ENCODE data around the gene LRRC74A.

Gene LRRC74A

DNA sequence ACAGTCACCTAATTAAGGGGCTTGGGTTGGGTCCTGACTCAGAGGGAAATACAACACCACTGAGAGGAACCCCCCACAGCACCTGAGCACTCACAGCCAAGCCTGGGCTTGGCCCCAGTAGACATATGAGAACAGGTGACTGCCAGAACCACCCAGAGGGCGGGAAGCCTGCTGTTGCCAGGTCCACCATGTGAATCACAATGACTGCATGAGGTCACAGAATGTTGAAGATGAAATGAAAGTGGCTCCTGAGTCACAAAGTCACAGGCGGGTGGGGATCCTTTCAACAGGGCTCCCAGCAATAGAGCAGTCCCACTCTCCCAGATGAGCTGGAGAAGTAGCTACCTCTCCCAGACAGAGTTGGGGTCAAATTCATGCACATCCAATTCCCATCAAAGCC is at the start of gene LRRC74A:
TSS of gene LRRC74A (plus strand) at position 287 of the 400 bp plus-strand sequence. CDS start 290 bp downstream, outside the sequence.
- Histone ChIP-seq H3K4me3 (ENCODE audit: insufficient read length, low read depth) (no peak within 1 kb of the TSS), H3K9me3 (ENCODE audit: insufficient read depth, low read length) (peaks cover 5% of the 10 kb centered on the region), H3K9ac (ENCODE audit: insufficient read length, low read depth) (no peak within 1 kb of the TSS), H3K36me3 (ENCODE audit: insufficient read depth, insufficient read length, low read length) (no peaks in the 10 kb centered on the region), H3K4me1 (ENCODE audit: insufficient read depth, insufficient read length) (peaks cover 7% of the 10 kb centered on the region), H3K27me3 (ENCODE audit: insufficient read depth, insufficient read length) (no peaks in the 10 kb centered on the region)
- no peak for TF ChIP-seq YY1 (IDR thresholded peaks at IDR 0.05; ENCODE audit: insufficient read depth, insufficient read length)
- no peak for TF ChIP-seq ZNF274 (IDR thresholded peaks at IDR 0.05; ENCODE audit: low read depth, low read length)
- TF ChIP-seq SUZ12 (IDR thresholded peaks at IDR 0.05; ENCODE audit: extremely low read depth, insufficient read depth, insufficient read length) = no peak
- DNase-seq (ENCODE audit: low read depth, low spot score) = no peak

- H3K36me3 ChIP-seq (ENCODE audit: insufficient read depth, insufficient read length, low read length) = peaks cover 34% of the 10 kb centered on the region
- H3K27me3 ChIP-seq (ENCODE audit: insufficient read depth, insufficient read length) = no peaks in the 10 kb centered on the region
- no peak for DNase-seq (ENCODE audit: low read depth, low spot score)
- no peaks in the 10 kb centered on the region for H3K9me3 ChIP-seq (ENCODE audit: insufficient read depth, low read length)
- H3K4me1 ChIP-seq (ENCODE audit: insufficient read depth, insufficient read length) = peaks cover 23% of the 10 kb centered on the region
- no peak overlapping the region for H3K4me3 ChIP-seq (ENCODE audit: insufficient read length, low read depth)
- H3K9ac ChIP-seq (ENCODE audit: insufficient read length, low read depth) = no peak overlapping the region
- no peak for TF ChIP-seq ZNF274 (IDR thresholded peaks at IDR 0.05; ENCODE audit: low read depth, low read length)
- TF ChIP-seq SUZ12 (IDR thresholded peaks at IDR 0.05; ENCODE audit: extremely low read depth, insufficient read depth, insufficient read length) = no peak
- no peak for TF ChIP-seq YY1 (IDR thresholded peaks at IDR 0.05; ENCODE audit: insufficient read depth, insufficient read length)
Measured at GRCh38 chr14:76776428-76777251, 49.6 kb upstream of the LRRC74A start.

- H3K4me1 ChIP-seq (ENCODE audit: insufficient read depth, insufficient read length) = peaks cover 22% of the 10 kb centered on the region
- TF ChIP-seq YY1 (IDR thresholded peaks at IDR 0.05; ENCODE audit: insufficient read depth, insufficient read length) (no peak), ZNF274 (IDR thresholded peaks at IDR 0.05; ENCODE audit: low read depth, low read length) (no peak), SUZ12 (IDR thresholded peaks at IDR 0.05; ENCODE audit: extremely low read depth, insufficient read depth, insufficient read length) (no peak)
- H3K27me3 ChIP-seq (ENCODE audit: insufficient read depth, insufficient read length) = no peaks in the 10 kb centered on the region
- DNase-seq (ENCODE audit: low read depth, low spot score) = no peak
- peaks cover 45% of the 10 kb centered on the region for H3K36me3 ChIP-seq (ENCODE audit: insufficient read depth, insufficient read length, low read length)
- no peak overlapping the region for H3K9ac ChIP-seq (ENCODE audit: insufficient read length, low read depth)
- no peaks in the 10 kb centered on the region for H3K9me3 ChIP-seq (ENCODE audit: insufficient read depth, low read length)
- no peak overlapping the region for H3K4me3 ChIP-seq (ENCODE audit: insufficient read length, low read depth)
Measured at GRCh38 chr14:76777721-76778120, 48.5 kb upstream of the LRRC74A start.

GRCh38 chr14:76778546-76779215 is 47.5 kb upstream of the LRRC74A start:
- DNase-seq (ENCODE audit: low read depth, low spot score) = no peak
- Histone ChIP-seq H3K4me1 (ENCODE audit: insufficient read depth, insufficient read length) (peaks cover 28% of the 10 kb centered on the region), H3K9me3 (ENCODE audit: insufficient read depth, low read length) (no peaks in the 10 kb centered on the region), H3K4me3 (ENCODE audit: insufficient read length, low read depth) (no peak overlapping the region), H3K36me3 (ENCODE audit: insufficient read depth, insufficient read length, low read length) (peaks cover 54% of the 10 kb centered on the region), H3K27me3 (ENCODE audit: insufficient read depth, insufficient read length) (no peaks in the 10 kb centered on the region), H3K9ac (ENCODE audit: insufficient read length, low read depth) (no peak overlapping the region)
- TF ChIP-seq SUZ12 (IDR thresholded peaks at IDR 0.05; ENCODE audit: extremely low read depth, insufficient read depth, insufficient read length) (no peak), ZNF274 (IDR thresholded peaks at IDR 0.05; ENCODE audit: low read depth, low read length) (no peak), YY1 (IDR thresholded peaks at IDR 0.05; ENCODE audit: insufficient read depth, insufficient read length) (no peak)

- H3K4me1 ChIP-seq (ENCODE audit: insufficient read depth, insufficient read length) = peaks cover 28% of the 10 kb centered on the region
- no peaks in the 10 kb centered on the region for H3K9me3 ChIP-seq (ENCODE audit: insufficient read depth, low read length)
- no peak overlapping the region for H3K9ac ChIP-seq (ENCODE audit: insufficient read length, low read depth)
- TF ChIP-seq ZNF274 (IDR thresholded peaks at IDR 0.05; ENCODE audit: low read depth, low read length) (no peak), SUZ12 (IDR thresholded peaks at IDR 0.05; ENCODE audit: extremely low read depth, insufficient read depth, insufficient read length) (no peak), YY1 (IDR thresholded peaks at IDR 0.05; ENCODE audit: insufficient read depth, insufficient read length) (no peak)
- no peaks in the 10 kb centered on the region for H3K27me3 ChIP-seq (ENCODE audit: insufficient read depth, insufficient read length)
- no peak overlapping the region for H3K4me3 ChIP-seq (ENCODE audit: insufficient read length, low read depth)
- H3K36me3 ChIP-seq (ENCODE audit: insufficient read depth, insufficient read length, low read length) = peaks cover 62% of the 10 kb centered on the region
- no peak for DNase-seq (ENCODE audit: low read depth, low spot score)
Measured at GRCh38 chr14:76779221-76780057, 46.8 kb upstream of the LRRC74A start.

DNA sequence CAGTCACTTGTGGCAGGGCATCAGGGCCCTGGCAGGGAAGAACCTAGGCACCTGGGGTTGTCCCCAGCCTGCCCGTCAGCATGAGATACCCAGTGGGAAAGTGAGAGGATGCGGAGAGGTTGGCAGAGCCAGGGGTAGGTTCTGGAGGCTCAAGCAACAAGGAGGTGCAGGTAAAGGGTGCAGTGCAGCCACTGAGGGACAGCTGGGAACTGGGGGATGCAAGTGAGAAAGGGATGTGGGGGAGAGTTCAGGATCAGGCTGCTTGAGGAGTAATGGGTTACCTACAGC is 46.2 kb upstream of the LRRC74A start:
- no peak for DNase-seq (ENCODE audit: low read depth, low spot score)
- Histone ChIP-seq H3K27me3 (ENCODE audit: insufficient read depth, insufficient read length) (no peaks in the 10 kb centered on the region), H3K36me3 (ENCODE audit: insufficient read depth, insufficient read length, low read length) (peaks cover 64% of the 10 kb centered on the region), H3K4me3 (ENCODE audit: insufficient read length, low read depth) (no peak overlapping the region), H3K4me1 (ENCODE audit: insufficient read depth, insufficient read length) (peaks cover 25% of the 10 kb centered on the region), H3K9ac (ENCODE audit: insufficient read length, low read depth) (no peak overlapping the region), H3K9me3 (ENCODE audit: insufficient read depth, low read length) (no peaks in the 10 kb centered on the region)
- TF ChIP-seq SUZ12 (IDR thresholded peaks at IDR 0.05; ENCODE audit: extremely low read depth, insufficient read depth, insufficient read length) (no peak), ZNF274 (IDR thresholded peaks at IDR 0.05; ENCODE audit: low read depth, low read length) (no peak), YY1 (IDR thresholded peaks at IDR 0.05; ENCODE audit: insufficient read depth, insufficient read length) (no peak)

Measured in NT2/D1 (cell line).